NB4 (cell line): Measurements from ENCODE around the gene CDKAL1.

Source experiments
- CTCF ChIP-seq: IDR thresholded peaks from one replicate; pipeline ENCODE4 v1.5.1; 2012; ENCODE audit warnings: low read depth, low read length
- MAX ChIP-seq: IDR thresholded peaks from 2 replicates; pipeline ENCODE4 v1.6.1; 2011; ENCODE audit warnings: low read depth, low read length

- TF ChIP-seq CTCF: no peak
- TF ChIP-seq MAX: no peak
These were observed 347.8 kb downstream of the CDKAL1 start for GRCh38 chr6:20882014-20882413.
